Measurements from ENCODE around the gene OSTC.

The OSTC gene

DNA sequence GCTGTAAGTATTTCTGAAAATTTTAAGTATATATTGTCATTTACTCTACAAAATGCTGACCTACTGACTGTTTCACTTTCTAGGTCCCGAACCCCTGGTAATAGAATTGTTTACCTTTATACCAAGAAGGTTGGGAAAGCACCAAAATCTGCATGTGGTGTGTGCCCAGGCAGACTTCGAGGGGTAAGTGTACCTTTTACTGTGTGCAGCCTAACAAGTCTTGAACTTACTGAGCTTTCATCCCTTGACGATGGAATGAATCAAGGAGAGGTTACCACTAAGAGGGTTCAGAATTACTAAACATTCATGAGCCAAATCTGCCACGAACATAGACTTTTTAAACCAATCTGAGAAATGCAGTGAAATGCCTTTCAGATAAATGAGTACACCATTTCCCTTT lies 28.4 kb upstream of the OSTC start:
- no peaks in the 10 kb centered on the region for H3K27me3 ChIP-seq (ENCODE audit: insufficient read depth, poor library complexity, severe bottlenecking)
- TF ChIP-seq, protein P1, sequence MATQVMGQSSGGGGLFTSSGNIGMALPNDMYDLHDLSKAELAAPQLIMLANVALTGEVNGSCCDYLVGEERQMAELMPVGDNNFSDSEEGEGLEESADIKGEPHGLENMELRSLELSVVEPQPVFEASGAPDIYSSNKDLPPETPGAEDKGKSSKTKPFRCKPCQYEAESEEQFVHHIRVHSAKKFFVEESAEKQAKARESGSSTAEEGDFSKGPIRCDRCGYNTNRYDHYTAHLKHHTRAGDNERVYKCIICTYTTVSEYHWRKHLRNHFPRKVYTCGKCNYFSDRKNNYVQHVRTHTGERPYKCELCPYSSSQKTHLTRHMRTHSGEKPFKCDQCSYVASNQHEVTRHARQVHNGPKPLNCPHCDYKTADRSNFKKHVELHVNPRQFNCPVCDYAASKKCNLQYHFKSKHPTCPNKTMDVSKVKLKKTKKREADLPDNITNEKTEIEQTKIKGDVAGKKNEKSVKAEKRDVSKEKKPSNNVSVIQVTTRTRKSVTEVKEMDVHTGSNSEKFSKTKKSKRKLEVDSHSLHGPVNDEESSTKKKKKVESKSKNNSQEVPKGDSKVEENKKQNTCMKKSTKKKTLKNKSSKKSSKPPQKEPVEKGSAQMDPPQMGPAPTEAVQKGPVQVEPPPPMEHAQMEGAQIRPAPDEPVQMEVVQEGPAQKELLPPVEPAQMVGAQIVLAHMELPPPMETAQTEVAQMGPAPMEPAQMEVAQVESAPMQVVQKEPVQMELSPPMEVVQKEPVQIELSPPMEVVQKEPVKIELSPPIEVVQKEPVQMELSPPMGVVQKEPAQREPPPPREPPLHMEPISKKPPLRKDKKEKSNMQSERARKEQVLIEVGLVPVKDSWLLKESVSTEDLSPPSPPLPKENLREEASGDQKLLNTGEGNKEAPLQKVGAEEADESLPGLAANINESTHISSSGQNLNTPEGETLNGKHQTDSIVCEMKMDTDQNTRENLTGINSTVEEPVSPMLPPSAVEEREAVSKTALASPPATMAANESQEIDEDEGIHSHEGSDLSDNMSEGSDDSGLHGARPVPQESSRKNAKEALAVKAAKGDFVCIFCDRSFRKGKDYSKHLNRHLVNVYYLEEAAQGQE (IDR thresholded peaks at IDR 0.05; ENCODE audit: insufficient replicate concordance, low read depth): no peak
- TF ChIP-seq CTCF (IDR thresholded peaks at IDR 0.05; ENCODE audit: insufficient read depth, low read length) (no peak), POLR2AphosphoS5 (IDR thresholded peaks at IDR 0.05; ENCODE audit: low read depth) (no peak), GABPA (IDR thresholded peaks at IDR 0.05; ENCODE audit: low read depth) (no peak), SPI1 (IDR thresholded peaks at IDR 0.05; ENCODE audit: borderline replicate concordance, low read depth) (no peak)
- H3K27ac ChIP-seq (replicated peaks): peak overlapping the region; percentile 88
- DNase-seq (ENCODE audit: low read depth in 1 of 2, low spot score in 1 of 2): no peak
- H3K4me3 ChIP-seq (replicated peaks; ENCODE audit: insufficient read depth, low read length): peak overlapping the region; percentile 67

- H3K27ac ChIP-seq (replicated peaks): no peak overlapping the region
- peak overlapping the region; percentile 67 for H3K4me3 ChIP-seq (replicated peaks; ENCODE audit: insufficient read depth, low read length)
- no peak for DNase-seq (ENCODE audit: low read depth in 1 of 2, low spot score in 1 of 2)
- TF ChIP-seq GABPA (IDR thresholded peaks at IDR 0.05; ENCODE audit: low read depth): no peak
- no peak for TF ChIP-seq CTCF (IDR thresholded peaks at IDR 0.05; ENCODE audit: insufficient read depth, low read length)
- TF ChIP-seq, protein P1 (IDR thresholded peaks at IDR 0.05; ENCODE audit: insufficient replicate concordance, low read depth): no peak
- TF ChIP-seq POLR2AphosphoS5 (IDR thresholded peaks at IDR 0.05; ENCODE audit: low read depth): no peak; the same call in 1 of the 2 replicates
- no peak for TF ChIP-seq SPI1 (IDR thresholded peaks at IDR 0.05; ENCODE audit: borderline replicate concordance, low read depth)
- no peaks in the 10 kb centered on the region for H3K27me3 ChIP-seq (ENCODE audit: insufficient read depth, poor library complexity, severe bottlenecking)
Measured at GRCh38 chr4:108622828-108623227, 27.6 kb upstream of the OSTC start.

DNA sequence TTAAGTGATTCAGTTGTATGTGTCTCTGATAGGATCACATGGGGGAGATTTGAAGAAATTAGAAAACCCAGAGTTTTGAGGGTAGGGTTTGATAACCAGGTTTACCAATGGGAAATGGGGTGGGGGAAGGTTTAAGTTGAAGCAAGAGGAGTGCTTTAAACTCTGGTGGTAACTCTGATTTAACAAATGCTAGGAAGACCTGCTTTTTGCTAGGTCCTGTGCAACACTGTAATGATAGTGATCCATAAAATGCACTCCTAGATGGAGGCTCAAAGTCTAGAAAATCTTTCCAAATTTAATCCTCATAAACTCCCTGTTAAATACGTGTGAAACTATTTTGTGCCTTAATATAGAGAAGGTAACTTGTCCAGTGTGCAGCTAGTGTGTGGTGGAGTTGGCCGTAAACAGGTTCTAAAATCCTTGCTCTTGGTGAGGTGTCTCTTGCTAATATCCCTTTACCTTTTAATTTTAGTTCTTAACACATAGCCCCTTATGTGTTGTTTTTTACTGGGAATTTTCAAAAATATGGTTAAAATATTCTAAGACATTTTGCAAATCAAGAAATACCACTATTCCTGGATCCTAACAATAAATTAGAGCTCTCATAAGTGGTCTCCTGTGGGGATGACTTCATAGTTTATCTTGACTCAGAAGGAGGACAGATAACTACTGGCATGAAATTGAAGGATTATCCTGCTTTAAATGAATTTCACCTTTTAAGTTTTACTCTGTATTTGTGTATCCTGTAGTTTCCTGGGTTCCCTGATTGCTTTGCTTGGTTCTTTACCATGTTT lies 25.9 kb upstream of the OSTC start:
- H3K4me3 ChIP-seq (replicated peaks; ENCODE audit: insufficient read depth, low read length): no peak overlapping the region
- no peak for TF ChIP-seq POLR2AphosphoS5 (IDR thresholded peaks at IDR 0.05; ENCODE audit: low read depth)
- TF ChIP-seq, protein P1 (IDR thresholded peaks at IDR 0.05; ENCODE audit: insufficient replicate concordance, low read depth): no peak
- no peak for TF ChIP-seq SPI1 (IDR thresholded peaks at IDR 0.05; ENCODE audit: borderline replicate concordance, low read depth)
- no peak for TF ChIP-seq CTCF (IDR thresholded peaks at IDR 0.05; ENCODE audit: insufficient read depth, low read length)
- TF ChIP-seq GABPA (IDR thresholded peaks at IDR 0.05; ENCODE audit: low read depth): no peak
- no peaks in the 10 kb centered on the region for H3K27me3 ChIP-seq (ENCODE audit: insufficient read depth, poor library complexity, severe bottlenecking)

More for the DNA sequence above, 25.9 kb upstream of the OSTC start:
- DNase-seq (ENCODE audit: low read depth in 1 of 2, low spot score in 1 of 2): no peak
- H3K27ac ChIP-seq (replicated peaks): no peak overlapping the region

All from HL-60 (cell line).